ENCODE measurements around the gene ACE.

GRCh38 chr17:63479495-63480184 is 2.8 kb downstream of the ACE start:
- TF ChIP-seq BHLHE40 (IDR thresholded peaks at IDR 0.05; ENCODE audit: borderline replicate concordance) = no peak
- no peak for TF ChIP-seq ARNT (IDR thresholded peaks at IDR 0.05)
- TF ChIP-seq ELF4 (IDR thresholded peaks at IDR 0.05) = no peak
- TF ChIP-seq NFRKB (IDR thresholded peaks at IDR 0.05) = no peak
- no peak for TF ChIP-seq SUZ12 (IDR thresholded peaks at IDR 0.05)
- no peak for TF ChIP-seq FOXA1 (IDR thresholded peaks at IDR 0.05)
- no peak for TF ChIP-seq FOXM1 (IDR thresholded peaks at IDR 0.05; ENCODE audit: borderline replicate concordance)
- TF ChIP-seq PKNOX1 (IDR thresholded peaks at IDR 0.05) = no peak

All from HEK293T (cell line).